Panc1 (cell line): ENCODE results near the gene NAPA.

Experiments
- CTCF ChIP-seq: fragments of 450-650 bp; IDR thresholded peaks from 2 replicates; pipeline ENCODE4 v1.5.1; 2017; ENCODE audit warnings: mild to moderate bottlenecking
- POLR2AphosphoS5 ChIP-seq: IDR thresholded peaks from 2 replicates; pipeline ENCODE4 v1.6.1; 2012; ENCODE audit warnings: mild to moderate bottlenecking, low read depth, low read length, moderate library complexity
- REST ChIP-seq, 2 experiments: IDR thresholded peaks; 2 replicates each; pipeline ENCODE4 v1.6.1; 2011 to 2012; ENCODE audit warnings: low read depth in 2 of 2, control low read depth in 1 of 2, low read length in 1 of 2, mild to moderate bottlenecking in 1 of 2, moderate library complexity in 1 of 2; ENCODE audit not compliant: insufficient read depth in 1 of 2

- no peak for TF ChIP-seq CTCF
- no peak for TF ChIP-seq POLR2AphosphoS5
- TF ChIP-seq REST (IDR thresholded peaks at IDR 0.05; ENCODE audit: insufficient read depth in 1 of 2, low read depth in 2 of 2, low read length in 1 of 2), result no peak
These were observed 38.4 kb downstream of the NAPA start for GRCh38 chr19:47476438-47476972.
